Fibroblast of peridontal ligament (primary cell): ENCODE measurements around the gene TRMT112.
"Not testable (repeated sequence)": the region's sequence is repeated elsewhere in the genome, so short reads cannot be mapped to it uniquely, and the experiment has no call there.

Experiments
- DNase-seq: peaks from one replicate; pipeline ENCODE4 v3.0.0-alpha.2; 2010; ENCODE audit errors: extremely low read depth

TRMT112 gene

GRCh38 chr11:64312947-64313346 lies 4.4 kb downstream of the TRMT112 start:
- DNase-seq = no peak

- not testable (repeated sequence) for DNase-seq
Observed at GRCh38 chr11:64307795-64308194, 9.6 kb downstream of the TRMT112 start.

GRCh38 chr11:64306876-64307622 lies 10.3 kb downstream of the TRMT112 start:
- DNase-seq = no peak

- DNase-seq = no peak
Observed at GRCh38 chr11:64306563-64306875, 10.8 kb downstream of the TRMT112 start.

GRCh38 chr11:64305691-64306562 lies 11.4 kb downstream of the TRMT112 start:
- peak; percentile 16 for DNase-seq

GRCh38 chr11:64305075-64305690 lies 12.2 kb downstream of the TRMT112 start, which contains the start of gene ESRRA:
Gene ESRRA, plus strand, starts transcription at chr11:64305524. Its CDS starts 1,656 bp downstream, at chr11:64307180.
- peak; percentile 93 for DNase-seq

- peak; percentile 87 for DNase-seq
Observed at GRCh38 chr11:64304316-64305072, 12.9 kb downstream of the TRMT112 start.

GRCh38 chr11:64304032-64304315 lies 13.4 kb downstream of the TRMT112 start:
- DNase-seq = no peak

- DNase-seq = no peak
Observed at GRCh38 chr11:64303109-64304031, 14.0 kb downstream of the TRMT112 start.

GRCh38 chr11:64299847-64300648 lies 17.3 kb downstream of the TRMT112 start, which contains the start of gene CATSPERZ:
Gene CATSPERZ, plus strand, starts transcription at chr11:64300358. Its CDS starts 53 bp downstream, at chr11:64300411.
- no peak for DNase-seq

GRCh38 chr11:64298966-64299846 lies 18.2 kb downstream of the TRMT112 start:
- no peak for DNase-seq

- no peak for DNase-seq
Observed at GRCh38 chr11:64297699-64298358, 19.5 kb downstream of the TRMT112 start.

- DNase-seq = no peak
Observed at GRCh38 chr11:64296830-64297698, 20.3 kb downstream of the TRMT112 start.

GRCh38 chr11:64296236-64296635 lies 21.1 kb downstream of the TRMT112 start:
- no peak for DNase-seq

GRCh38 chr11:64295760-64296159 lies 21.6 kb downstream of the TRMT112 start:
- no peak for DNase-seq

- DNase-seq = no peak
Observed at GRCh38 chr11:64294774-64295173, 22.6 kb downstream of the TRMT112 start.
